GM19438 (cell line): ENCODE results near the gene CPAMD8.
"Not testable (repeated sequence)": the region's sequence is repeated elsewhere in the genome, so short reads cannot be mapped to it uniquely, and the experiment has no call there.

Experiments used
- ATAC-seq: cut with Tn5 transposase; IDR thresholded peaks from one replicate; pipeline ENCODE4 v1.9.1; 2021; ENCODE audit warnings: low read depth; ENCODE audit not compliant: unreplicated experiment

Gene CPAMD8

GRCh38 chr19:17004386-17004785, 22.2 kb downstream of the CPAMD8 start:
- ATAC-seq, result no peak

- no peak for ATAC-seq
Measured at GRCh38 chr19:17002455-17002854, 24.2 kb downstream of the CPAMD8 start.

DNA sequence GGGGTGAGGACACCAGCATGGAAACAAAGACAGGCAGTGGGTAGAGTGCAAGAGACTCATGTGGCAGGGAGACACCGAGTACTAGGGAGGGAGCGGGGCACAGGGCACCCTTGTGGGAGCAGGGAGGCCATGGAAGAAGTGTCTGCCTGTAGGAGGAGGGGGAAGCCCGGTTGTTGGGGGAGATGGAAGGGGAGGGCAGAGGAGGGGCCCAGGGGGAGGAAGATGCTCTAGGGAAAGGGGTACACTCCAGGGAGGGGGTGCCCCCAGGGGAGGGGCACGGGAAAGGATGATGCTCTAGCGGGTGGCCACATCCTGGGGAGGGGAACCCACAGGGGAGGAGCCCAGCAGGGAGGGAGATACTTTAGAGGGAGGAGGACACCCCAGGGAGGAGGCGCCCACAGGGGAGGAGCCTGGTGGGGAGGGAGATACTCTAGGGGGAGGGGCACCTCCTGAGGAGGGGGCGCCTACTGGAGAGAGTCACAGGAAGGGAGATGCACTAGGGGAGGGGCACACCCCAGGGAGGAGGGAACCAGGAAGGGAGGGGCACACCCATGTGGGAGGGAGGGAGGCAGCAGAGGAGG, 24.9 kb downstream of the CPAMD8 start:
- ATAC-seq, result no peak

GRCh38 chr19:16998635-16999194, 27.9 kb downstream of the CPAMD8 start:
- ATAC-seq, result no peak

GRCh38 chr19:16996838-16997490, 29.6 kb downstream of the CPAMD8 start:
- ATAC-seq, result not testable (repeated sequence)

DNA sequence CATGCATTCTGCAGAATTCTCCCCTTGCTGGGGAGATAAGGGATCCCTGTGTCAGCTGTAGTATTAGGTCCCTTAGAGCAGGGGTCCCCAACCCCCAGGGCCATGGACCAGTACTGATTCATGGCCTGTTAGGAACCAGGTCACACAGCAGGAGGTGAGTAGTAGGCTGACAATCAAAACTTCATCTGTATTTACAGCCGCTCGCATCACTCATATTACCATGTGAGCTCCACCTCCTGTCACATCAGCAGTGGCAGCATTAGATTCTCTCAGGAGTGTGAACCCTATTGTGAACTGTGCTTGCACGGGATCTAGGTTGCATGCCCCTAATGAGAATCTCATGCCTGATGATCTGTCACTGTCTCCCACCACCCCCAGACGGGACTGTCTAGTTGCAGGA, 37.9 kb downstream of the CPAMD8 start:
- ATAC-seq, result no peak

DNA sequence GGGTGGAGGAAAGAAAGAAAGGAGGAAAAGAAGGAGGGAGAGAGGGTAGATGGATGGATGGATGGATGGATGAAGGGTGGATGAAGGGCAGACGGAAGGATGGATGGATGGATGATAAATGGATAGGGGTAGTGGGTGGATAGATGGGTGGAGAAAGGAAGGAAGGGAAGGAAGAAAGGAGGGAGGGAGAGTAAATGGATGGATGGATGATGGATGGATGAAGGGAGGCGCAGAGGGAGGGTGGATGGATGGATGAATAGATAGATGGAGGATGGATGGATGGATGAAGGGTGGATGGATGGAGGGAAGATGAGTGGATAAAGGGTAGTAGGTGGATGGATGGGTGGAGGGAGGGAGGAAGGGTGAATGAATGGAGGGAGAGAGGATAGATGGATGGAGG, 41.2 kb downstream of the CPAMD8 start:
- no peak for ATAC-seq

GRCh38 chr19:16982586-16982985, 44.0 kb downstream of the CPAMD8 start:
- ATAC-seq, result not testable (repeated sequence)

GRCh38 chr19:16978839-16979802, 47.5 kb downstream of the CPAMD8 start:
- no peak for ATAC-seq

GRCh38 chr19:16978156-16978555, 48.5 kb downstream of the CPAMD8 start:
- no peak for ATAC-seq

DNA sequence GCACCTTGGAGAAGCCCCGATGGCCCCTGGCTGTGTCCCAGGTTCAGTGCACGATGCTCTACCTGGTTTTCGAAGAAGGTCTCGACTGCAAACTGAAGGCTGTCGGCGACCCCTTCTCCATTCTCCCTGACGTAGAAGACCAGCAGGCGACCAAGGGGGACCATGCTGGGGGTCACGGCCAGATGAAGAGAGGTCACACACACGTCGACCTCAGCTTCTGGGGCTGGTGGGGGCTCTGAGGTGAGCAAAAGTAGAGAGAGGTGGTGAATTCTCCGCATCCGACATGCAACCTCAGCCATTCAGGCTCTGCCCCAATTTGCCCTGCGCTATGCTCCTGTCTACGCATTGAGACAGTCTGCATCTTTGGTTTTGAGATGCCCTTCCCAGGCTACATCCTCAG, 49.3 kb downstream of the CPAMD8 start:
- ATAC-seq, result no peak

- no peak for ATAC-seq
Measured at GRCh38 chr19:16976446-16976845, 50.2 kb downstream of the CPAMD8 start.

GRCh38 chr19:16970821-16971220, 55.8 kb downstream of the CPAMD8 start:
- ATAC-seq, result no peak

- no peak for ATAC-seq
Measured at GRCh38 chr19:16969135-16969534, 57.5 kb downstream of the CPAMD8 start.

- ATAC-seq, result not testable (repeated sequence)
Measured at GRCh38 chr19:16960996-16961822, 65.4 kb downstream of the CPAMD8 start.

DNA sequence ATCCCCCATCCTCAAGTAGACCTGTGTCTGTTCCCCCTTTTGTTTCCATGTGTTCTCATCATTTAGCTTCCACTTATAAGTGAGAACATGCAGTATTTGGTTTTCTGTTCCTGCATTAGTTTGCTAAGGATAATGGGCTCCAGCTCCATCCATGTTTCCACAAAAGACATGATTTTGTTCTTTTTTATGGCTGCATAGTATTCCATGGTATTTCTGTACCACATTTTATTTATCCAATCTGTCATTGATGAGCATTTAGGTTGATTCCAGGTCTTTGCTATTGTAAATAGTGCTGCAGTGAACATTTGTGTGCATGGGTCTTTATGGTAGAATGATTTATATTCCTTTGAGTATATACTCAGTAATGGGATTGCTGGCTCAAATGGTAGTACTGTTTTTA, 68.3 kb downstream of the CPAMD8 start:
- not testable (repeated sequence) for ATAC-seq

GRCh38 chr19:16957855-16958254, 68.8 kb downstream of the CPAMD8 start:
- no peak for ATAC-seq

GRCh38 chr19:16957151-16957701, 69.4 kb downstream of the CPAMD8 start:
- ATAC-seq, result no peak

- no peak for ATAC-seq
Measured at GRCh38 chr19:16955161-16955560, 71.4 kb downstream of the CPAMD8 start.

GRCh38 chr19:16952046-16952445, 74.6 kb downstream of the CPAMD8 start:
- ATAC-seq, result no peak
